PC-9 (cell line): Measurements from ENCODE around the gene TSBP1. TPM values are rescaled to one million over a fixed set of nuclear protein-coding genes. Genes with fewer than 3 reads are reported as not detected.

Source experiments
- BruUV-seq: library from RNA; stranded (reverse); fragments of 400-500 nt; replicated peaks from 2 replicates; lab custom pipeline; 2021; lab: Mats Ljungman, UMichigan
- CTCF ChIA-PET: fragments of 300-600 bp; sonication (Branson Sonifier 250); formaldehyde crosslinking; loops from one replicate; lab custom pipeline; 2022; ENCODE audit warnings: antibody characterized with exemption; lab: Charles Lee
- POLR2A ChIA-PET: fragments of 300-600 bp; sonication (Branson Sonifier 250); formaldehyde crosslinking; loops from one replicate; lab custom pipeline; 2022; ENCODE audit warnings: antibody characterized with exemption; ENCODE audit not compliant: unreplicated experiment; lab: Charles Lee
- DNase-seq, 2 experiments: peaks; one replicate each; pipeline versions ENCODE4 v3.0.0 to v3.0.0-alpha.2; 2015 to 2022; ENCODE audit warnings: mixed read lengths in 1 of 2
- H2AFZ ChIP-seq: fragments of 200-600 bp; sonication (generic); 2 replicates; pipeline ENCODE4 v1.8.1; 2017; ENCODE audit warnings: antibody characterized with exemption
- H3F3A ChIP-seq: fragments of 200-600 bp; sonication (generic); 2 replicates; pipeline ENCODE4 v1.8.1; 2017; ENCODE audit warnings: antibody characterized with exemption, mild to moderate bottlenecking, low read depth; ENCODE audit not compliant: insufficient read depth
- H3K27ac ChIP-seq: fragments of 200-600 bp; sonication (generic); 2 replicates; pipeline ENCODE4 v1.6.1; 2016; ENCODE audit warnings: mixed run types
- H3K27me3 ChIP-seq: fragments of 200-600 bp; sonication (generic); 2 replicates; pipeline ENCODE4 v1.6.1; 2016; ENCODE audit warnings: low read depth, mixed run types; ENCODE audit not compliant: insufficient read depth
- H3K36me3 ChIP-seq: fragments of 200-600 bp; sonication (generic); 2 replicates; pipeline ENCODE4 v1.6.1; 2016; ENCODE audit warnings: low read depth, mixed run types
- H3K4me1 ChIP-seq: fragments of 200-600 bp; sonication (generic); replicated peaks from 2 replicates; pipeline ENCODE4 v1.6.1; 2016; ENCODE audit warnings: mixed run types; ENCODE audit not compliant: insufficient read depth
- H3K4me2 ChIP-seq: fragments of 200-600 bp; sonication (generic); 2 replicates; pipeline ENCODE4 v1.6.1; 2017; ENCODE audit warnings: mixed run types
- H3K4me3 ChIP-seq: fragments of 200-600 bp; sonication (generic); 2 replicates; pipeline ENCODE4 v1.6.1; 2016; ENCODE audit warnings: mixed run types
- H3K79me2 ChIP-seq: fragments of 200-600 bp; sonication (generic); 2 replicates; pipeline ENCODE4 v1.6.1; 2017; ENCODE audit warnings: low read depth, mixed run types
- H3K9me2 ChIP-seq: fragments of 200-600 bp; sonication (generic); 2 replicates; pipeline ENCODE4 v1.8.1; 2017; ENCODE audit warnings: mild to moderate bottlenecking; ENCODE audit not compliant: insufficient read depth
- H3K9me3 ChIP-seq: fragments of 200-600 bp; sonication (generic); 2 replicates; pipeline ENCODE4 v1.8.1; 2016; ENCODE audit warnings: low read depth; ENCODE audit not compliant: insufficient read depth
- H4K20me1 ChIP-seq: fragments of 200-600 bp; sonication (generic); 2 replicates; pipeline ENCODE4 v1.8.1; 2017; ENCODE audit not compliant: insufficient read depth
- CTCF ChIP-seq: fragments of 200-600 bp; sonication (generic); conservative IDR thresholded peaks from 2 replicates; pipeline ENCODE4 v1.6.1; 2017; ENCODE audit warnings: mixed run types, antibody characterized with exemption, mild to moderate bottlenecking, moderate library complexity
- EZH2 ChIP-seq: fragments of 200-600 bp; sonication (generic); IDR thresholded peaks from 2 replicates; pipeline ENCODE4 v1.8.0; 2017; ENCODE audit warnings: antibody characterized with exemption, low read depth
- intact Hi-C: fragments of 100-400 bp; cut with micrococcal nuclease; formaldehyde crosslinking; loops from one replicate; pipeline ENCODE4 v1.10.0; 2022; ENCODE audit not compliant: unreplicated experiment
- total RNA-seq: library from RNA; stranded (reverse); gene quantifications from 2 replicates; pipeline ENCODE4 v1.2.3, GENCODE V29; 2021

Gene TSBP1
- total RNA-seq, 1 experiment from 2014 or later = not detected

GRCh38 chr6:32413427-32414047 lies 41.8 kb upstream of the TSBP1 start:
- Histone ChIP-seq H3K4me1 (no peaks in the 10 kb centered on the region), H3K4me2 (no peak overlapping the region), H3K27me3 (peaks cover 44% of the 10 kb centered on the region), H3F3A (no peaks in the 10 kb centered on the region), H3K79me2 (no peaks in the 10 kb centered on the region), H3K9me3 (no peaks in the 10 kb centered on the region), H4K20me1 (no peaks in the 10 kb centered on the region), H3K9me2 (no peaks in the 10 kb centered on the region), H3K4me3 (no peak overlapping the region), H2AFZ (no peak overlapping the region), H3K36me3 (no peaks in the 10 kb centered on the region), H3K27ac (no peak overlapping the region)
- DNase-seq = peak; percentile 38 to 75
- ChIA-PET POLR2A (no interaction called here), CTCF (interaction anchor here (0.6 to 0.9 kb wide), 2 partner anchors 190 to 278 kb away, joined by 3 to 4 read pairs; no protein-coding TSS in a partner anchor)
- intact Hi-C loops = loop anchor here (2.0 to 10.0 kb wide), 4 partner anchors 169 to 867 kb away; partner anchors contain the start of genes ATP6V1G2 and NFKBIL1
- BruUV-seq = no TSS peak
- TF ChIP-seq EZH2 = no peak
- peak; percentile 88 for TF ChIP-seq CTCF

GRCh38 chr6:32411566-32412327 lies 40.0 kb upstream of the TSBP1 start:
- H3K9me3 ChIP-seq = no peaks in the 10 kb centered on the region
- peaks cover 59% of the 10 kb centered on the region for H3K27me3 ChIP-seq
- H3K9me2 ChIP-seq = no peaks in the 10 kb centered on the region
- DNase-seq = no peak
- TF ChIP-seq EZH2 = no peak
- TF ChIP-seq CTCF = no peak
- H4K20me1 ChIP-seq = no peaks in the 10 kb centered on the region
- POLR2A ChIA-PET = no interaction called here
- intact Hi-C loops = loop anchor here (2.0 to 10.0 kb wide), 2 partner anchors 167 to 865 kb away; partner anchors contain the start of genes ATP6V1G2 and NFKBIL1
- no TSS peak for BruUV-seq
- no peaks in the 10 kb centered on the region for H3F3A ChIP-seq
- H3K4me3 ChIP-seq = no peak overlapping the region
- H3K36me3 ChIP-seq = no peaks in the 10 kb centered on the region
- H2AFZ ChIP-seq = no peak overlapping the region
- H3K4me2 ChIP-seq = no peak overlapping the region
- no peaks in the 10 kb centered on the region for H3K4me1 ChIP-seq
- H3K27ac ChIP-seq = no peak overlapping the region
- H3K79me2 ChIP-seq = no peaks in the 10 kb centered on the region
- CTCF ChIA-PET = no interaction called here

GRCh38 chr6:32410906-32411305 lies 39.2 kb upstream of the TSBP1 start:
- Histone ChIP-seq H3K9me2 (no peaks in the 10 kb centered on the region), H3K4me2 (no peak overlapping the region), H3K4me1 (no peaks in the 10 kb centered on the region), H3K27ac (no peak overlapping the region), H3K9me3 (no peaks in the 10 kb centered on the region), H2AFZ (no peak overlapping the region), H3F3A (no peaks in the 10 kb centered on the region), H3K4me3 (no peak overlapping the region), H3K79me2 (no peaks in the 10 kb centered on the region), H4K20me1 (no peaks in the 10 kb centered on the region), H3K27me3 (peaks cover 67% of the 10 kb centered on the region), H3K36me3 (no peaks in the 10 kb centered on the region)
- TF ChIP-seq EZH2 (no peak), CTCF (no peak)
- ChIA-PET POLR2A (no interaction called here), CTCF (no interaction called here)
- DNase-seq = no peak
- BruUV-seq = no TSS peak
- intact Hi-C loops = loop anchor here (10.0 kb wide), 1 partner anchor 166 kb away; no protein-coding TSS in a partner anchor
